ENCODE data around the gene PDGFD.

PDGFD gene

GRCh38 chr11:103988595-103988969 lies 175.4 kb downstream of the PDGFD start:
- TF ChIP-seq TEAD4 (IDR thresholded peaks at IDR 0.05) = no peak
- no peak for TF ChIP-seq CEBPB (IDR thresholded peaks at IDR 0.05)
- TF ChIP-seq YY1 (IDR thresholded peaks at IDR 0.05; ENCODE audit: low read depth) = no peak
- no peak for TF ChIP-seq ZBTB7A (IDR thresholded peaks at IDR 0.05; ENCODE audit: low read depth)
- TF ChIP-seq EP300 (IDR thresholded peaks at IDR 0.05; ENCODE audit: borderline replicate concordance) = no peak
- no peak for TF ChIP-seq MAX (IDR thresholded peaks at IDR 0.05)
- no peak for TF ChIP-seq CREB1 (IDR thresholded peaks at IDR 0.05; ENCODE audit: low read depth)
- TF ChIP-seq REST (IDR thresholded peaks at IDR 0.05; ENCODE audit: low read depth) = no peak
- no peak for TF ChIP-seq EGR1 (IDR thresholded peaks at IDR 0.05)
- TF ChIP-seq FOXM1 (IDR thresholded peaks at IDR 0.05; ENCODE audit: borderline replicate concordance, low read depth) = no peak
- no peak for TF ChIP-seq USF1 (IDR thresholded peaks at IDR 0.05)
- no peak for TF ChIP-seq TAF1 (IDR thresholded peaks at IDR 0.05; ENCODE audit: low read depth)
- no peak for TF ChIP-seq TCF12 (IDR thresholded peaks at IDR 0.05; ENCODE audit: low read depth)
- no peak for TF ChIP-seq NFIC (IDR thresholded peaks at IDR 0.05)

- TF ChIP-seq REST (IDR thresholded peaks at IDR 0.05; ENCODE audit: low read depth) (no peak), TAF1 (IDR thresholded peaks at IDR 0.05; ENCODE audit: low read depth) (no peak), USF1 (IDR thresholded peaks at IDR 0.05) (no peak), FOXM1 (IDR thresholded peaks at IDR 0.05; ENCODE audit: borderline replicate concordance, low read depth) (no peak), CREB1 (IDR thresholded peaks at IDR 0.05; ENCODE audit: low read depth) (no peak)
Measured at GRCh38 chr11:103987629-103988594, 176.0 kb downstream of the PDGFD start.

GRCh38 chr11:103985041-103985440 lies 178.9 kb downstream of the PDGFD start:
- TF ChIP-seq EP300 (IDR thresholded peaks at IDR 0.05; ENCODE audit: borderline replicate concordance) = no peak
- no peak for TF ChIP-seq REST (IDR thresholded peaks at IDR 0.05; ENCODE audit: low read depth)
- no peak for TF ChIP-seq CEBPB (IDR thresholded peaks at IDR 0.05)
- no peak for TF ChIP-seq ZBTB7A (IDR thresholded peaks at IDR 0.05; ENCODE audit: low read depth)
- TF ChIP-seq NFIC (IDR thresholded peaks at IDR 0.05) = no peak
- TF ChIP-seq RAD21 (IDR thresholded peaks at IDR 0.05; ENCODE audit: low read depth) = no peak
- TF ChIP-seq CREB1 (IDR thresholded peaks at IDR 0.05; ENCODE audit: low read depth) = no peak
- TF ChIP-seq TCF12 (IDR thresholded peaks at IDR 0.05; ENCODE audit: low read depth) = no peak
- no peak for TF ChIP-seq MAX (IDR thresholded peaks at IDR 0.05)
- no peak for TF ChIP-seq TEAD4 (IDR thresholded peaks at IDR 0.05)
- TF ChIP-seq TAF1 (IDR thresholded peaks at IDR 0.05; ENCODE audit: low read depth) = no peak
- TF ChIP-seq USF1 (IDR thresholded peaks at IDR 0.05) = no peak
- no peak for TF ChIP-seq YY1 (IDR thresholded peaks at IDR 0.05; ENCODE audit: low read depth)
- TF ChIP-seq EGR1 (IDR thresholded peaks at IDR 0.05) = no peak

- TF ChIP-seq TAF1 (IDR thresholded peaks at IDR 0.05; ENCODE audit: low read depth) (no peak), CREB1 (IDR thresholded peaks at IDR 0.05; ENCODE audit: low read depth) (no peak), MAX (IDR thresholded peaks at IDR 0.05) (no peak), RAD21 (IDR thresholded peaks at IDR 0.05; ENCODE audit: low read depth) (no peak), TEAD4 (IDR thresholded peaks at IDR 0.05) (no peak), REST (IDR thresholded peaks at IDR 0.05; ENCODE audit: low read depth) (no peak), TCF12 (IDR thresholded peaks at IDR 0.05; ENCODE audit: low read depth) (no peak), EP300 (IDR thresholded peaks at IDR 0.05; ENCODE audit: borderline replicate concordance) (no peak), EGR1 (IDR thresholded peaks at IDR 0.05) (no peak), USF1 (IDR thresholded peaks at IDR 0.05) (no peak), FOXM1 (IDR thresholded peaks at IDR 0.05; ENCODE audit: borderline replicate concordance, low read depth) (no peak), CEBPB (IDR thresholded peaks at IDR 0.05) (no peak), ZBTB7A (IDR thresholded peaks at IDR 0.05; ENCODE audit: low read depth) (no peak), NFIC (IDR thresholded peaks at IDR 0.05) (no peak)
Measured at GRCh38 chr11:103980108-103980507, 183.8 kb downstream of the PDGFD start.

Measured in Ishikawa (cell line).